HCT116 (cell line): ENCODE measurements around the gene CD40LG. TPM values are rescaled to one million over a fixed set of nuclear protein-coding genes. Genes with fewer than 3 reads are reported as not detected.

ENCODE experiments used
- ATAC-seq: fragments of 200-7000 bp; cut with Tn5 transposase; 2 replicates; pipeline ENCODE4 v1.9.1; 2020; ENCODE audit warnings: mild to moderate bottlenecking, moderate library complexity
- BruUV-seq: library from RNA; stranded (reverse); fragments of 400-500 nt; replicated peaks from 2 replicates; lab custom pipeline; 2021; lab: Mats Ljungman, UMichigan
- CTCF ChIA-PET: fragments of 300-600 bp; sonication (Branson Sonifier 250); formaldehyde crosslinking; loops from one replicate; lab custom pipeline; 2021; ENCODE audit warnings: antibody characterized with exemption; lab: Charles Lee
- POLR2A ChIA-PET: fragments of 300-600, 350-600 bp; sonication (Branson Sonifier 250); formaldehyde crosslinking; loops from one replicate; lab custom pipeline; 2021; ENCODE audit warnings: antibody characterized with exemption; lab: Charles Lee
- RAD21 ChIA-PET, 2 experiments: fragments of 300-600 bp; sonication (Branson Sonifier 250); formaldehyde crosslinking; loops; one replicate each; lab custom pipeline; 2023; ENCODE audit warnings: low total read pairs in 2 of 2; ENCODE audit not compliant: uncharacterized antibody in 2 of 2, unreplicated experiment in 2 of 2, low non-redundant PET in 1 of 2; lab: Charles Lee
- DNase-seq: peaks from one replicate; pipeline ENCODE4 v3.0.0-alpha.2; 2010; ENCODE audit warnings: low read depth, low spot score
- H2AFZ ChIP-seq: fragments of 200-600 bp; shearing (Covaris generic), sonication (generic); 2 replicates; pipeline ENCODE4 v1.6.1; 2017; ENCODE audit warnings: low read depth, mixed run types, mixed read lengths, antibody characterized with exemption, low read length; ENCODE audit not compliant: poor library complexity, severe bottlenecking
- H3K27ac ChIP-seq: 2 replicates; pipeline ENCODE4 v1.5.1; 2012; ENCODE audit warnings: low read depth, low read length
- H3K27me3 ChIP-seq: fragments of 200-600 bp; sonication (generic); 2 replicates; pipeline ENCODE4 v1.6.1; 2016; ENCODE audit warnings: mixed run types, low read length, mixed read lengths; ENCODE audit not compliant: insufficient read depth
- H3K36me3 ChIP-seq, 2 experiments: fragments of 200-500 bp in 1 of 2; fragments of 200-600 bp in 1 of 2; sonication (Bioruptor generic) in 1 of 2; sonication (generic) in 1 of 2; 2 replicates each; pipeline versions ENCODE4 v1.5.1 to v1.6.1; 2014 to 2016; ENCODE audit warnings: low read length in 2 of 2, inconsistent platforms in 1 of 2, mixed read lengths in 1 of 2, mixed run types in 1 of 2; ENCODE audit not compliant: insufficient read depth in 2 of 2, control insufficient read depth in 1 of 2
- H3K4me1 ChIP-seq, 2 experiments: fragments of 200-600 bp in 1 of 2; sonication (generic) in 1 of 2; 2 replicates each; pipeline versions ENCODE4 v1.5.1 to v1.6.1; 2012 to 2017; ENCODE audit warnings: low read length in 2 of 2, inconsistent platforms in 1 of 2, mild to moderate bottlenecking in 1 of 2, mixed read lengths in 1 of 2, mixed run types in 1 of 2, moderate library complexity in 1 of 2; ENCODE audit not compliant: insufficient read depth in 2 of 2, control insufficient read depth in 1 of 2
- H3K4me2 ChIP-seq: fragments of 200-600 bp; sonication (generic); 2 replicates; pipeline ENCODE4 v1.6.1; 2017; ENCODE audit warnings: mixed run types, low read length, mixed read lengths
- H3K4me3 ChIP-seq, 2 experiments: fragments of 200-600 bp in 1 of 2; sonication (generic) in 1 of 2; replicated peaks in 1 of 2; 2 replicates each; pipeline ENCODE4 v1.5.1; 2011 to 2016; ENCODE audit warnings: low read length in 2 of 2, control low read depth in 1 of 2, low read depth in 1 of 2, mild to moderate bottlenecking in 1 of 2, mixed read lengths in 1 of 2, mixed run types in 1 of 2
- H3K79me2 ChIP-seq: fragments of 200-600 bp; sonication (generic); 2 replicates; pipeline ENCODE4 v1.6.1; 2017; ENCODE audit warnings: mild to moderate bottlenecking, mixed run types, low read length, moderate library complexity, mixed read lengths; ENCODE audit not compliant: insufficient read depth
- H3K9ac ChIP-seq: fragments of 200-600 bp; sonication (generic); 2 replicates; pipeline ENCODE4 v1.6.1; 2016; ENCODE audit warnings: low read length, mixed read lengths
- H3K9me2 ChIP-seq: fragments of 200-600 bp; sonication (generic), shearing (Covaris generic); 2 replicates; pipeline ENCODE4 v1.6.1; 2017; ENCODE audit warnings: mixed run types, mild to moderate bottlenecking, moderate library complexity; ENCODE audit not compliant: insufficient read depth
- H3K9me3 ChIP-seq, 2 experiments: fragments of 200-500 bp in 1 of 2; fragments of 200-600 bp in 1 of 2; sonication (Bioruptor generic) in 1 of 2; sonication (generic) in 1 of 2; 2 replicates each; pipeline ENCODE4 v1.6.1; 2014 to 2017; ENCODE audit warnings: low read length in 2 of 2, mixed read lengths in 2 of 2, inconsistent platforms in 1 of 2, low read depth in 1 of 2, mild to moderate bottlenecking in 1 of 2, mixed run types in 1 of 2, moderate library complexity in 1 of 2; ENCODE audit not compliant: control insufficient read depth in 1 of 2, insufficient read depth in 1 of 2
- H4K20me1 ChIP-seq: fragments of 200-600 bp; sonication (generic), shearing (Covaris generic); 2 replicates; pipeline ENCODE4 v1.6.1; 2017; ENCODE audit warnings: mixed run types, mild to moderate bottlenecking, moderate library complexity; ENCODE audit not compliant: insufficient read depth
- CEBPB ChIP-seq: IDR thresholded peaks from 2 replicates; pipeline ENCODE4 v1.6.1; 2012; ENCODE audit warnings: low read depth
- EZH2 ChIP-seq: fragments of 200-600 bp; sonication (generic); IDR thresholded peaks from 2 replicates; pipeline ENCODE4 v1.6.1; 2017; ENCODE audit warnings: antibody characterized with exemption, mixed run types
- SIN3A ChIP-seq: IDR thresholded peaks from 2 replicates; pipeline ENCODE4 v1.6.1; 2012; ENCODE audit warnings: low read depth
- TCF7L2 ChIP-seq: IDR thresholded peaks from 2 replicates; pipeline ENCODE4 v1.7.0; 2011; ENCODE audit warnings: borderline replicate concordance, inconsistent platforms; ENCODE audit not compliant: insufficient read depth, insufficient read length; ENCODE audit errors: extremely low read depth
- ZNF274 ChIP-seq: fragments of 200-500 bp; sonication (Bioruptor generic); IDR thresholded peaks from 2 replicates; pipeline ENCODE4 v1.6.1; 2014; ENCODE audit warnings: mild to moderate bottlenecking, low read depth, low read length, inconsistent platforms
- intact Hi-C: fragments of 100-400 bp; cut with micrococcal nuclease; formaldehyde crosslinking; loops from 2 replicates; pipeline ENCODE4 v1.10.0; 2022
- total RNA-seq: library from RNA; stranded (reverse); gene quantifications from one replicate; pipeline ENCODE4 v1.2.1, GENCODE V29; 2021; ENCODE audit not compliant: unreplicated experiment
- TF ChIP-seq, protein P1 (sequence below): IDR thresholded peaks from 2 replicates; pipeline ENCODE4 v1.6.1; 2012; ENCODE audit warnings: low read depth
- TF ChIP-seq, protein P2 (sequence below): IDR thresholded peaks from 2 replicates; pipeline ENCODE4 v1.6.1; 2012

CD40LG gene
- total RNA-seq, 1 experiment from 2014 or later: not detected

DNA sequence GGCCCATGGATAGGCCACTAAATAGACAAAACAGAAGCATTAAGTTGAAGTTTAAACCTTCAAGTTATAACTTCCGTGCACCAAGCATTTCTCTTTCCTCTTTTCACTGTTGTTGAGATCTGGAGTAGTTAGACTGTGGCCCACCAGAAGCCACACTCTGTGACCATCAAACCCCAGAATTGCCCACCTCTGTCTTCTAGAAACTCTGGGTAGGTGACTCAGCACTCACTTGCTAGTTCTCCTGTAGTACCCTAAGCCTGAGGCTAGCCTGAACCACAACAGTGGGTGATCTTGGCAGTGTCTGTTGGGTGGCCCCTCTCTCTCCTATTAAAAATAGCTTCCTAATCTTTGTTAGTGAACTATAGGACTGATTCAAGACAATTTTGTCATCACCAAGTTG lies 24.6 kb upstream of the CD40LG start:
- ATAC-seq: no peak
- Histone ChIP-seq H3K4me1 (no peaks in the 10 kb centered on the region), H3K9me3 (no peaks in the 10 kb centered on the region), H4K20me1 (no peaks in the 10 kb centered on the region), H3K4me2 (no peak overlapping the region), H3K9me2 (no peaks in the 10 kb centered on the region), H2AFZ (no peak overlapping the region), H3K9ac (no peak overlapping the region), H3K27me3 (no peaks in the 10 kb centered on the region), H3K27ac (no peak overlapping the region), H3K79me2 (no peaks in the 10 kb centered on the region), H3K4me3 (no peak overlapping the region), H3K36me3 (no peaks in the 10 kb centered on the region)
- BruUV-seq: no TSS peak
- RAD21 ChIA-PET: no interaction called here
- no peak for DNase-seq
- no peak for TF ChIP-seq CEBPB
- TF ChIP-seq, protein P1, sequence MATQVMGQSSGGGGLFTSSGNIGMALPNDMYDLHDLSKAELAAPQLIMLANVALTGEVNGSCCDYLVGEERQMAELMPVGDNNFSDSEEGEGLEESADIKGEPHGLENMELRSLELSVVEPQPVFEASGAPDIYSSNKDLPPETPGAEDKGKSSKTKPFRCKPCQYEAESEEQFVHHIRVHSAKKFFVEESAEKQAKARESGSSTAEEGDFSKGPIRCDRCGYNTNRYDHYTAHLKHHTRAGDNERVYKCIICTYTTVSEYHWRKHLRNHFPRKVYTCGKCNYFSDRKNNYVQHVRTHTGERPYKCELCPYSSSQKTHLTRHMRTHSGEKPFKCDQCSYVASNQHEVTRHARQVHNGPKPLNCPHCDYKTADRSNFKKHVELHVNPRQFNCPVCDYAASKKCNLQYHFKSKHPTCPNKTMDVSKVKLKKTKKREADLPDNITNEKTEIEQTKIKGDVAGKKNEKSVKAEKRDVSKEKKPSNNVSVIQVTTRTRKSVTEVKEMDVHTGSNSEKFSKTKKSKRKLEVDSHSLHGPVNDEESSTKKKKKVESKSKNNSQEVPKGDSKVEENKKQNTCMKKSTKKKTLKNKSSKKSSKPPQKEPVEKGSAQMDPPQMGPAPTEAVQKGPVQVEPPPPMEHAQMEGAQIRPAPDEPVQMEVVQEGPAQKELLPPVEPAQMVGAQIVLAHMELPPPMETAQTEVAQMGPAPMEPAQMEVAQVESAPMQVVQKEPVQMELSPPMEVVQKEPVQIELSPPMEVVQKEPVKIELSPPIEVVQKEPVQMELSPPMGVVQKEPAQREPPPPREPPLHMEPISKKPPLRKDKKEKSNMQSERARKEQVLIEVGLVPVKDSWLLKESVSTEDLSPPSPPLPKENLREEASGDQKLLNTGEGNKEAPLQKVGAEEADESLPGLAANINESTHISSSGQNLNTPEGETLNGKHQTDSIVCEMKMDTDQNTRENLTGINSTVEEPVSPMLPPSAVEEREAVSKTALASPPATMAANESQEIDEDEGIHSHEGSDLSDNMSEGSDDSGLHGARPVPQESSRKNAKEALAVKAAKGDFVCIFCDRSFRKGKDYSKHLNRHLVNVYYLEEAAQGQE: no peak
- TF ChIP-seq ZNF274: no peak
- TF ChIP-seq EZH2: no peak
- TF ChIP-seq, protein P2, sequence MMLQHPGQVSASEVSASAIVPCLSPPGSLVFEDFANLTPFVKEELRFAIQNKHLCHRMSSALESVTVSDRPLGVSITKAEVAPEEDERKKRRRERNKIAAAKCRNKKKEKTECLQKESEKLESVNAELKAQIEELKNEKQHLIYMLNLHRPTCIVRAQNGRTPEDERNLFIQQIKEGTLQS: no peak
- TF ChIP-seq TCF7L2: no peak
- no peak for TF ChIP-seq SIN3A
- CTCF ChIA-PET: no interaction called here
- intact Hi-C loops: no loop called here
- POLR2A ChIA-PET: no interaction called here
